GM23338 (cell line): ENCODE results near the gene PDE4B. TPM values are rescaled to one million over a fixed set of nuclear protein-coding genes. Genes with fewer than 3 reads are reported as not detected.

Experiments
- ETS1 ChIP-seq: IDR thresholded peaks from 2 replicates; pipeline ENCODE4 v1.6.1; 2016; ENCODE audit warnings: antibody characterized with exemption
- EZH2 ChIP-seq: fragments of 200-600 bp; sonication (generic); IDR thresholded peaks from one replicate; pipeline ENCODE4 v1.8.0; 2017; ENCODE audit warnings: antibody characterized with exemption, mild to moderate bottlenecking, low read depth; ENCODE audit not compliant: unreplicated experiment
- EZH2phosphoT487 ChIP-seq: fragments of 200-600 bp; sonication (generic); IDR thresholded peaks from one replicate; pipeline ENCODE4 v1.8.1; 2018; ENCODE audit warnings: antibody characterized with exemption; ENCODE audit not compliant: unreplicated experiment
- REST ChIP-seq: IDR thresholded peaks from one replicate; pipeline ENCODE4 v1.6.1; 2018; ENCODE audit warnings: antibody characterized with exemption; ENCODE audit not compliant: unreplicated experiment
- ZNF331 ChIP-seq: fragments of 250-450 bp; sonication (Bioruptor Pico); IDR thresholded peaks from 2 replicates; pipeline ENCODE4 v1.5.0; 2020; ENCODE audit warnings: low read depth, mild to moderate bottlenecking, moderate library complexity
- ZNF462 ChIP-seq: fragments of 250-450 bp; sonication (Bioruptor Pico); IDR thresholded peaks from 2 replicates; pipeline ENCODE4 v1.5.0; 2020; ENCODE audit warnings: mild to moderate bottlenecking, moderate library complexity
- polyA plus RNA-seq: library from polyadenylated mRNA; unstranded; fragments of >200 nt; fragmentation: Nextera tagmentation; extraction: Ambion mirVana; gene quantifications from 2 replicates; pipeline ENCODE4 v1.2.1, GENCODE V29; 2016
- total RNA-seq: library from RNA; depleted of rRNA; stranded (reverse); fragments of >200 nt; shearing (Covaris generic); gene quantifications from 2 replicates; pipeline ENCODE4 v1.2.3, GENCODE V29; 2014

Gene PDE4B
- total and polyA plus RNA-seq, 2 experiments from 2014 or later = 14.0 to 25.6 TPM

- no peak for TF ChIP-seq ZNF462 (CRISPR knock-in tag)
- TF ChIP-seq REST = no peak
- TF ChIP-seq ZNF331 (CRISPR knock-in tag) = no peak
- TF ChIP-seq ETS1 = no peak
- TF ChIP-seq EZH2 = no peak
- no peak for TF ChIP-seq EZH2phosphoT487
Observed at GRCh38 chr1:66247415-66248208, 454.9 kb downstream of the PDE4B start (continued).
